Caco-2 (cell line): ENCODE measurements around the gene TULP1. TPM values are rescaled to one million over a fixed set of nuclear protein-coding genes. Genes with fewer than 3 reads are reported as not detected.

Source experiments
- microRNA-seq: library from miRNA; unstranded; fragments of <30 nt; microRNA quantifications from one replicate; pipeline ENCODE4 v1.2.0, GENCODE V29; 2022
- total RNA-seq: library from RNA; stranded (reverse); gene quantifications from 2 replicates; pipeline ENCODE4 v1.2.3, GENCODE V29; 2022

Gene TULP1
- total RNA-seq, 1 experiment from 2014 or later, result not detected

Small RNAs within 50 kb of the gene (microRNA-seq; reads per million reads assigned to microRNA genes)
- gene MIR7111, result 4.8 reads per million, percentile 33 among the genes with 10 or more reads in this experiment

Other genes with a start within 250 kb of the TULP1 start
- 5.6 and 5.7 TPM in 2 replicates for gene DEF6, start 215.1 kb downstream of the TULP1 start, total RNA-seq
- 11.3 and 12.0 TPM in 2 replicates for gene PPARD, start 170.3 kb downstream of the TULP1 start, total RNA-seq
- gene FANCE, start 60.6 kb downstream of the TULP1 start, total RNA-seq, result 10.5 and 12.4 TPM in 2 replicates
- 1,082 and 1,106 TPM in 2 replicates for gene RPL10A, start 44.5 kb downstream of the TULP1 start, total RNA-seq
- gene TEAD3, start 15.8 kb downstream of the TULP1 start, total RNA-seq, result 51.8 and 57.2 TPM in 2 replicates
- 16.5 and 20.1 TPM in 2 replicates for gene FKBP5, start 176.0 kb upstream of the TULP1 start, total RNA-seq
- gene ARMC12, start 224.1 kb upstream of the TULP1 start, total RNA-seq, result not detected in 2 replicates